HG02763 (cell line): ENCODE measurements around the gene TGM6.

Experiments used
- ATAC-seq: cut with Tn5 transposase; IDR thresholded peaks from one replicate; pipeline ENCODE4 v1.9.1; 2021; ENCODE audit warnings: mild to moderate bottlenecking, moderate library complexity; ENCODE audit not compliant: unreplicated experiment

TGM6 gene

DNA sequence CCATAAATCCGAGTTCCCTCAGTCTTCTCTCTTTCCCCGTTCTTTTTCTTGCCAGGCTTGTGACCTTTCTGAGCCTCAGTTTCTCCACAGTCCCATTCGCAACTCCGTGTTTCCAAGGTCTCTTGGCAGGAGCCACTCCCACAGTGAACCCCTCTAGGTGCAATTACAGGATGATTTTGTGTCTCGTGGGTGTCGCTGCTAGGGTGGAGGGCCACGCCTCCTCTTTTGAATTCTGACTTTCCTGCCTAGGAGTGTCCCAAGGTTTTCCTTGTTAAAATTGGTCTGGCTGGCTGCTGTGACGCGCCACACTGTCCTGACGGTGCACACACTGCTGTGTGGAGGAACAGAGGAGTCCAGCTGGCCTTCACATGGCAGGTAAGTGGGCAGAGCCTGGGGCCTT lies at the start of gene TGM6:
Gene TGM6, plus strand, starts transcription at position 301 of the 400 bp plus-strand sequence. Its CDS starts 68 bp downstream, at position 369.
- no peak for ATAC-seq

DNA sequence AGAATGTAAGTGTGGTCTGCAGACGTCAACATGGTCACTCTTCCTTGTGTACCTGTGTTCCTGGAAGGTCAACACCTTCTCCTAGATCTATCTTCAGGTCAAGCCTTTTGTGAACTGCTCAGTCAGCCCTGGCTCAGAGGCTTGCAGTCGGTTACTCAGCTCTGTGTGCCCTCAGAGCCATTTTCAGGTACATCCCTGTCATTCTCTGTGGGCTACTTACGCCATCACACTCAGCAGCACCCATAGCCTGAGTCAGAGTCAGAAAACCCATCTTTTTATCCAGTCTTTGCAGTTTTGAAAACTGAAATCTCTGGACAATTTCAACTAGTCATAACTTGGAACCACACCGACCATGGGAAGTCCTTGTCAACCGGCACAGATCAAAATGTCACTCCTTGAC lies 49.6 kb upstream of the TGM6 start:
- no peak for ATAC-seq

DNA sequence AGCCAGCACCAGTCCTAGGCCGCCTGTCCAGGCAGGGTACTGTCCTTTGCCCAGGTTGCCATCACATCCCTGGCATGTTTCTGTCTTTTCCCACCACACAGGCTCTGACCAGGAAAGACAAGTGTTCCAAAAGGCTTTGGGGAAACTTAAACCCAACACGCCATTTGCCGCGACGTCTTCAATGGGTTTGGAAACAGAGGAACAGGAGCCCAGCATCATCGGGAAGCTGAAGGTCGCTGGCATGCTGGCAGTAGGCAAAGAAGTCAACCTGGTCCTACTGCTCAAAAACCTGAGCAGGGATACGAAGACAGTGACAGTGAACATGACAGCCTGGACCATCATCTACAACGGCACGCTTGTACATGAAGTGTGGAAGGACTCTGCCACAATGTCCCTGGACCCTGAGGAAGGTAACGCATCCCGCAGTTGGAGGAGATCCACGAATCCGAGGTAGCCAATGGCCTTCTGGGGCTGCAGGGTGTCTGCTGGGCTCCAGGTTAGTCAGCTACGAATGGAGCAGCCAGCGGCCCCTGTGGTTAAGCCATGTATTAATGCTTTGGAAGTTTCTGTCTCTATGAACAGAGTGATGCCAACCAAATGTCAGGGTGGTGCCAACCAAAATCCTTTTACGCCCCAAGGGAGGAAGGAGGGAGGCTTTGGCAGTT lies 48.7 kb upstream of the TGM6 start:
- no peak for ATAC-seq

GRCh38 chr20:2332711-2333110 lies 48.0 kb upstream of the TGM6 start:
- no peak for ATAC-seq

DNA sequence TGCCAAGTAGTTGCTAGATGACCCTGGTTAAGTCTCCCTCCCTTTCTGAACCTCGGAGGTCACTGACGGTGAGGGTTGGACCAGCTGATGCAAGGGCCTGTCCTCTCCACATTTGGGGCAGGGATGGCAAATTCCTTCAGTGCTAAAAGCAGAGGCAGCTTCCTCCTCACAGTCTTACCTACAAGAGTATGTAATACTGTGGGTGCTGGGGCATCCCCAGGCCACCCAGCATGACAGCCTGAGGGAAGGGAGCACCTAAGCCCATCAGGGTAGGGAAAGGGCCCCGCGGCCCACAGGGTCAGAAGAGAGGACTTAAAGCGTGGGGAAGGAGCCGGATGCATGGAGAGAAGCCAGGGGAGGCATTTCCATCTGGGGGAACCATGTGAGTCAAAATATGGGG lies 46.9 kb upstream of the TGM6 start:
- ATAC-seq: no peak

GRCh38 chr20:2335096-2335870 lies 45.4 kb upstream of the TGM6 start:
- no peak for ATAC-seq

- no peak for ATAC-seq
These were observed 44.2 kb upstream of the TGM6 start for GRCh38 chr20:2336471-2336870.

DNA sequence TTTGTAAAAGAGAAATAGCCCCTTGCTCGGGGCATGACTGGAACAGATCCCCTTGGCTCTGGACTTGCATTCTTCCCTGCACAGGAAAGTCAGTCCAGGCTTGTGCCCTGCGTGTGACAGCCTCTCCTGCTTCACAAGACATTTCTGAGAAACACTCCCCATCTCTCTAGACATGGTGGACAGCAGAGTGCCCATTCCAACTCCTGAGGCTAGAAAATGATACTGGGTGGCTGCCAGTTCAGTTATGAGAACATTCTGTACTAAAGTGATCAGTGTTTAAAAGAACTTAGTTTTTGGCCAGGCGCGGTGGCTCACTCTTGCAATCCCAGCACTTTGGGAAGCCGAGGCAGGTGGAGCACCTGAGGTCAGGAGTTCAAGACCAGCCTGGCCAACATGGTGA lies 43.6 kb upstream of the TGM6 start:
- no peak for ATAC-seq

GRCh38 chr20:2338411-2339066 lies 42.2 kb upstream of the TGM6 start:
- ATAC-seq: no peak

GRCh38 chr20:2340136-2340535 lies 40.6 kb upstream of the TGM6 start:
- ATAC-seq: no peak

DNA sequence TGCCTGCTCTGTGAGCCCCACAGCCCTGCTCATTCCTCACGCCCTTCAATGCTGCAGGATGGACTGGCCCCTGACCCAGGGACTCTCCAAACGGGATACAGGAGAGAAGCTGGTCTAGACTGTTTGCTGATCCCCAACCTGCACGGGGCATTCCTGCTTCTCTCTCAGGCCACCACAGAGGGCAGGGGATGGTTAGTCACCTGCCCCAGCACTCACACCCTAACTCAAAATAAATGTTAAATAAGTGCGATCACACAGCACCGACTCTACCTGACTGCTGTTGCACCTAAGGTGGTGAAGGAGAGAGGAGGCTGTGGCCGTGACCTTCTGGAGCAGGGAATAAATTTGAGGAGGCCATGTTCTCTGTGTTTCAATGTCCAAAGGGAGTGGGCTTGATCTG lies 39.9 kb upstream of the TGM6 start:
- no peak for ATAC-seq

- no peak for ATAC-seq
These were observed 39.4 kb upstream of the TGM6 start for GRCh38 chr20:2341336-2341735.

- ATAC-seq: no peak
These were observed 38.5 kb upstream of the TGM6 start for GRCh38 chr20:2342243-2342642.

DNA sequence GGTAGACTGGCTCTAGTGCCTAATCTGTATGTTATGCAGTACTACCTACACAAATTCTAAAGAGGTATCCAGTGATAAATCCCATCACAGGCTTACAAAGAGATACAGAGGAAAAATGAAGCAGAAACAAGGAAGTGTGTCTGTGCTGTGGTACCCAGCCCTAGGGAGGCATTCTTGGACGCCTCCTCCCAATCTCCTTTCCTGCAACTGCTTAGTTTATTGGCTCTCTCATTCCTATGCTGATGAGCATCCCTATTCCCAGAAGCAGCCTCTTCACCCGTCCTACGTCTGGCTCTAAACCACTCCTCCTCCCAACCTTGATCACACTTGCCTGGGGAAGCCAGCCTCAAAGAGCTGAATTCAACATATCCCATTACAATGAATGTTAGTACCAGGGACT lies 34.5 kb upstream of the TGM6 start:
- no peak for ATAC-seq

DNA sequence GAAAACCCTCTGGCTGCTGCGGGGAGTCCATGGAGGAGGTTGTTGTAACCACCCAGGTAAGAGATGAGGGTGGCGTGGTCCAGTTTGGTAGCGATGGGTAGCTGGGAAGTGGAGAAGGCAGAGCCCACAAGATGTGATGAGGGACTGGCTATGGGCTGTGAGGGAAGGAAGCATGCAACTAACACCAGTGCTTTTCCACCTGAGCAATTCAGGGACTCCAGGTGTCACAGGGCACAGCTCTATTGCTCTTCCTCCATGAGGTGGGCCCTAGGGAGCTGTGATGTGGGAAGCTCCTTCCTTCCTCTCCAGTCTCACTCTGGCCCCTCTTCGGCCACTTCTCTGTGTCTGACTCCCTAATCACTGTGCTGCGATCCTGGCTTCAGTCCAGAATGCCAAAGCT lies 32.4 kb upstream of the TGM6 start:
- ATAC-seq: no peak

GRCh38 chr20:2349801-2350200 lies 30.9 kb upstream of the TGM6 start:
- ATAC-seq: no peak

- ATAC-seq: no peak
These were observed 30.1 kb upstream of the TGM6 start for GRCh38 chr20:2350606-2351005.

GRCh38 chr20:2353231-2353630 lies 27.5 kb upstream of the TGM6 start:
- no peak for ATAC-seq

- ATAC-seq: no peak
These were observed 23.6 kb upstream of the TGM6 start for GRCh38 chr20:2357114-2357513.

- ATAC-seq: no peak
These were observed 22.7 kb upstream of the TGM6 start for GRCh38 chr20:2358006-2358405.

GRCh38 chr20:2361035-2361593 lies 19.6 kb upstream of the TGM6 start:
- ATAC-seq: no peak

DNA sequence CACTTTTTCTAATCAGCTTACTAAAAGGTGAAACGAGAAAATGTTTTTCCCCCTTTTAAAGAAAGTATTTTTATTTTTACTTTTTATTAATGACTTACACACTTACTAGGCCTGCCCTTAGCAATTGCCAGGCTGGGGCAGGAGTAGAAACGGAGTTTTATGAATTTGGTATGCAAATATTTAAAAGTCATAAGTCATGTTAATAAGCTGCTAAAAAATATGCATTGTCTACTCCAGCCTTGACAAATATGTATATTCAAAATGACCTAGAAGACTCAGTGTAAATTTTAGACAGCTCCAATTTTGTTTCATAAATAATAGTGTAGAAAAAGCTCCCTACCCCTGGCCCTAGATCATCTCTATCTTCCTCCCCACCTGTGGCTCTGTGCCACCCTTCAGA lies 17.5 kb upstream of the TGM6 start:
- no peak for ATAC-seq
